HPDE6-E6E7 (cell line): ENCODE data around the gene UPK3B.
"Not testable (repeated sequence)": the region's sequence is repeated elsewhere in the genome, so short reads cannot be mapped to it uniquely, and the experiment has no call there.

Experiments used
- DNase-seq: peaks from one replicate; pipeline ENCODE4 v3.0.0; 2011; ENCODE audit warnings: missing footprints; ENCODE audit errors: extremely low spot score

UPK3B gene

DNA sequence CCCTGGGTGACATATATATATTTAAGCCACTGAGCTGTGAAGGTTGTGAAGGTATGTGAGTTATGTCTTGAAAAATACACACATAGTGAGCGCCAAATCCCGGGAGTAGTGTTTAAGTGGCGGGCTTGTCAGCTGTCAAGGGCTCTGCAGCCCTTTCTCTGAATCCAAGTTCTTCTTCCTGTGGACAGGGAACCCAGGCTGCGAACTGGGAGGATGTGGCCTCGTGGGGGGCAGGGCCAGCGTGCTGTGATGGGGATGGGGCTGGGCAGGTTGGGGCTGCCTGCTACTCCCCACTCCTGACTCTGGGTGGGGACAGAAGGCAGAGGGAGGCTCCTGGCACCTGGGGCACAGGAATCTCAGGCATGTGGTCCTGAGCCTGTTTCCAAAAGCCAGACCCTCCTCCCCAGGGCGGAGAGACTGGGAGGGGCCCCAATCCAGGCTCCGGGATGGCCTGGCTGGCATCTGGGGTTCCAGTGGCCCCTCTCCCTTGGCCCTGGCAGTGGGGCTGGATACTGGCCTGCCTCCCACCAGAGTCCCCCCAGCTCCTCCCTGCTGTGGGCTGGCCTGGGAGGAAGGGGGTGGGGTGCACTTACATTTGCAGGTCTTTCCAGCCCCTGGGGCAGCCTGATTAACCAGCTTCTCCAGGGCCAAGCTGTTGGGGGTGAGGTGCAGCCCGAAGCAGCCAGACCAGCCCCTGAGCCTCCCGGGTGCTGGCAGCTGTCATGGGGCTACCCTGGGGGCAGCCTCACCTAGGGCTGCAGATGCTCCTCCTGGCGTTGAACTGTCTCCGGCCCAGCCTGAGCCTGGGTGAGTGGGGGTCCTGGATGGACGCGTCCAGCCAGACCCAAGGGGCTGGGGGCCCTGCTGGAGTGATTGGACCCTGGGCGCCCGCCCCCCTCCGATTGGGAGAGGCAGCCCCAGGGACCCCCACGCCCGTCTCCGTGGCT is at the start of gene UPK3B:
Gene UPK3B, plus strand, starts transcription at position 622 of the 947 bp plus-strand sequence. Its CDS starts 101 bp downstream, at position 723.
- peak; percentile 54 for DNase-seq

DNA sequence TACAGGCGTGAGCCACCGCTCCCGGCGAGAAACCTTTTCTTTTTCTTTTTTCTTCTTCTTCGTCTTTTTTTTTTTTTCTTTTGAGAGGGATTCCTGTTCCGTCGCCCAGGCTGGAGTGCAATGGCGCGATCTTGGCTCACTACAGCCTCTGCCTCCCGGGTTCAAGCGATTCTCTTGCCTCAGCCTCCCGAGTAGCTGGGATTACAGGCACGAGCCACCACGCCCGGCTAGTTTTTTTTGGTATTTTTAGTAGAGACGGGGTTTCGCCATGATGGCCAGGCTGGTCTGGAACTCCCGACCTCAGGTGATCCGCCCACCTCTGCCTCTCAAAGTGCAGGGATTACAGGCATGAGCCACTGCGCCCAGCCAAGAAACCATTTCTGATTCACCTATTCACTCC is 49.6 kb upstream of the UPK3B start:
- DNase-seq = not testable (repeated sequence)

DNA sequence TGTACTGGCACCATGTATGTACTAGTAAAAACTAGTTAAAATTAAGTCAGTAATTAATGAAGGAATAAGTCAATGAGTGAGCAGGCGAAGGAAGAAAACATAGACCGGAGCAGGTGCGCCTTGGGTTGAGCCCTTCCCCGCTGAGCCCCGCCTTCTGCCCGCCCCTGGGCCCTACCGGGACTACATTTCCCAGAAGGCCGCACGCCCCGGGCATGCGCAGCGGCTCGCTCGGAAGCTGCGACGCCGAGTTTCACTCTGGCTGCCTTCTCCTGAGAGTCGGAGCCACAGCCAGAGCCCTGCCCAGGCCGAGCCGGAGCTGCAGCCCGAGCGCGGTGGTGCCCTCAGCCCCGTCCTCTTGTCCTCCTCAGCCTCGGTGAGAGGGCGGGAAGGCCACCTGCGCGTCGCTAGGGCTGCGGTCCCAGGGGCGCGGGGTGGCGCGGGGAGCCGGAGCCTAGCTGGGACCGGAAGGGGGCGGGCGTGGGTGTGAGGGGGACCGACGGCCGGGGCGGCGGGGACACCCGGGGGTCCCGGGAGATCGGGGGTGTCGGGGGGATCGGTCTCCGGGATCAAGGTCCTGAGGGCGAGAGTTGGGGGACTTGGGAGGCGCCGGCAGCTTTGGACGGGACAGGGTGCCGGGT is 48.8 kb upstream of the UPK3B start, which contains the start of gene DTX2:
Gene DTX2, plus strand, starts transcription at position 246 of the 638 bp plus-strand sequence. CDS start 18,801 bp downstream, outside the sequence.
- DNase-seq = not testable (repeated sequence)

DNA sequence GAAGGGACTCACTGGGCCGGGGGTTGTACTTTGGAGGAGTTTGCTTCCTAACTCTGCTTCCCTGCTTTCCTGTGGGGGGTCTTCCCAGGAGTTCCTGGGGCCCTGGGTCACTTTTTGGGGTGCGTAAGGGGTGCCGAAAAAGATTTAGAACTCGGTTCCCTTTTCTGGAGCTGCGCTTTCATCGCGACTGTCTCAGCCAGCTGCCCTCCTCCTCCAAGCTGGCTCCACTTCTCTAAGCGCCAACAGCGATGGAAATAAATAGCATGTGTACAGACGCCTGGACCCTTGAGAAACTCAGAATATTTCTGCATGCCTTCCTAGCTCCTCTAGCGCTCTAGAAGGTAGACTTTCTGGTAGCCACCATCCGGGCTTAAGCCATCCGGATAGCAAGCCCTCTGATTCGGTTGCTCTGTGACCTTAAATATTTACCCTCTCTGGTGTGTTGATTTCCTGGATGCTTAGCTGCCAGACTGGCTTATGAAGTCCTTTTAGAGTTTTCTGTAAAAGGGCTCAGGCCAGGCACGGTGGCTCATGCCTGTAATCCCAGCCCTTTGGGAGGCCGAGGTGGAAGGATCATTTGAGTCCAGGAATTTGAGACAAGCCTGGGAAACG is 48.0 kb upstream of the UPK3B start:
- not testable (repeated sequence) for DNase-seq

DNA sequence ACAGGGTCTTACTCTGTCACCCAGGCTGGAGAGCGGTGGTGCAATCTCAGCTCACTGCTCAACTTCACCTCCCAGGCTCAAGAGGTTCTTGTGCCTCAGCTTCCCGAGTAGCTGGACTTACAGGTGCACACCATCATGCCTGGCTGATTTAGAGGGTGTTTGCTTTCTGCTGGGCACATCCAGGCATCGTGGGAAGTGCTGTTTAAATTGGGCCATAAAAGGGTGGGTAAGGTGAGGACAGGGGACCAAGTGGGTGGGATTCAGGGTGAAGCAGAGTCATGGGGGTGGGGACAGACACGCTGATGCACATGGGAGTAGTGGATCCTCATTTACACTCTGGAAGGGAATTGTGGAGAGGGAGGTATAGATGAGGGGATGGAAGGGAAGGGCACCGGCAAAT is 45.4 kb upstream of the UPK3B start:
- DNase-seq = not testable (repeated sequence)

DNA sequence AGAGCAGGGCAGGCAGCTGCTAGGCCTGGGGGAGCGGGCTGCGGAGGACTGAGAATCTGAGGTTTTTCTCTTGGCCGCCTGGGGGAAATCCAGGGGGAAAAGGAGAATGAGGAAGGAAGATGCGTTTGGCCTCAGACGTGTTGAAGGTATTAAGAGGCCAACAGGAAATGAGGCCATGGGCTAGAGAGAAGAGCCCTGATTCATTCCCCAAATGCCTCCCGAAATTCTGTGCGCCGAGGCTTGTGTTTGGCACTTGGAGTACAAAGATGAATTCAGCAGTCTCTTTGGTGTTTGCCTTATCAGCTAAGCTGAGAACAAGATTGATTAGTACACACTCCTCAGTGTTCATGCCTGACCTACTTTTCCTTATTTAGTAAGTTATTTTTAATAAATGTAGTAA is 44.4 kb upstream of the UPK3B start:
- DNase-seq = not testable (repeated sequence)

DNA sequence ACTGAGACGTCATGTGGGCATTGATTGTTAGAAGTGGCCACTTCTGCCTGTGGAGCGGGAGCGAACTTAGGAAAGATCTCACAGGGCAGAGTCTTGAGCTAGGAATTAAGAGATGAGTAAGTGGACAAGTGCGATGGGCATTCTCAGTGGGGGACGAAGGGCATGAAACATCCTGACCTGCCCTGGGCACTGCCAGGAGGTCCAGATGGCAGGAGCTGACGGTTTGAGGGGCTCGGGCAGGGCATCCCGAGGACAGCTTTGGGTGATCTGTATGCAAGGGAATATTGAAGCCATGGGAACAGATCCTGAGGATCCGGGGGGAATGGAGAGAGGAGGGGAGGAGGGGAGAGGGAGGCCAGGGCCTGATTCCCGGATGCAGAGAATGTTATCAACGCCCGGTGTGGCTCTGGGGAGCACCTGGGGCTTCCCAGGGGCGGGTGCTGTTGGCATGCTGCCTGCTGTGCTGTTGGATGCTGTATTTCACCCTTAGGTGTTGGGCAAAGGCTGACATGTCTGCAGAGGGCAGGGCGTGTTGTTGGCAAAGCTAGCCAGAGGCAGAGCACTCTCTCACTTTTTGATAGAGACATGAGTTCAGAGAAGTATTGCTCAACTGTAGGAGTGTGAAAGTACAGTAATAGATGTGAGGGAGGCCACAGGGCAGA is 42.5 kb upstream of the UPK3B start:
- DNase-seq = peak; percentile 23

DNA sequence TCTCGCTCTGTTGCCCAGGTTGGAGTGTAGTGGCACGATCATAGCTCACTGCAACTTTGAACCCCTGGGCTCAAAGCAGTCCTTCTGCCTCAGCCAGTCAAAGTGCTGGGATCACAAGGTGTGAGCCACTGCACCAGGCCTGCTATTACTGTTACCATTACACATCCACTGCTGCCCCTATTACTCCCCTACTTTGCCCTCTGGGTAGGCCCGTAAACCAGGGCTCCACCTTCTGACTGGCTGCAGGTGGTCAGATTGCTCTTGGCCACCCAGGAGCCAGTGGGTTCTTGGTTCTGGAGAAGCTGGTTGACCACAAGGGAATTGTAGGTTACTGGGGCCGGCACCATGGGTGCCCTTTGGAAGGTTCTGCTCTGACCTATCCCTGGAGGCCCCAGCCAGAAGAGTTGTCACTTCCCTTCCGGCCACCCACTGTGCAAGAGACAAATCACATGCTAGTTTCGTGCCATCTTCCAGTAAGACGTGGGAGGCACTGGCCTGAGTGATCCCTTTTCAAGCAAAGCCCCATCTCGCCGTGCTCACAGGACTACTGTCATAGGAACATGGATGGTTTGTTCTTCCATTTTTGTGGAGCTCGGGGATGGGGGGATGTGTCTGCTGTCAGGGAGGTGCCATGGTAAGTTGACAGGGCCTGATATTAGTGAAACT is 38.7 kb upstream of the UPK3B start:
- DNase-seq = not testable (repeated sequence)

DNA sequence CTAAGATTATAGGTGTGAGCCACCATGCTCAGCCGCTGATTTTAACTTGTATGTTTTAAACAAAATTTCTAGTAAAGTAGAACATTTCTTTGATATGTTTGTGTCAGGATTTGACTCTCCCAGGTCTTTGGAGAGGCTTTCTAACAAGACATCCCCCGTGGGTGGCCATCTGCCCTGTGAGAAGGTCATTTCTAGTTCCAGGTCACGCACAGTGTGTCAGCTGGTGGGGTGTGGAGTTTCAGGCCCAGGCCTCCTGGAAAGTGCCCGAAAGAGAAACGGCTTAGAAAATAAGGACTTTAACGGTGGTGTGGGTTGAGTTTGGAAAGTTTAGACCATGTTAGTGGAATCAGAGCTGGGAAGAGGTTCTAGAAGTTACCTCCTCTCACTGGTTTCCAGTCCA is 37.3 kb upstream of the UPK3B start:
- DNase-seq = not testable (repeated sequence)

DNA sequence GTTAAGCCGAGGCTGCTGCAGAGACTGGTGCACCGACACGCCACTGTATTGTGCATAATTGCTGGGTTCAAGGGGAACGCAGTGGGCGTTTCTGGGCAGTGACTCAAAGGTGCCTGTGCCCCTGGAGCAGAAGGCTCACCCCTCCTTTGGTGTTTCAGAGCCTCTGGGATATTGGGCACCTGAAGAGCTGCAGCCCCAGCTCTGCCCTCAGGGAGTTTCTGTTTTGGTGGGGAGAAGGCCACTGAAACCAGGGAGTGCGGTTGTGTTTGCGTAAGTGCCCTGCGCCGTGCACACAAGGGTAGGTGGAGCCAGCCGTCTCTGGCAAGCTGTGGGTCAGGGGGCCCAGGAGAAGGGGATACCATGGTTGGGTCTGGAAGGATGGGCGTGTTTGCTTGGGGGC is 34.1 kb upstream of the UPK3B start:
- DNase-seq = not testable (repeated sequence)

DNA sequence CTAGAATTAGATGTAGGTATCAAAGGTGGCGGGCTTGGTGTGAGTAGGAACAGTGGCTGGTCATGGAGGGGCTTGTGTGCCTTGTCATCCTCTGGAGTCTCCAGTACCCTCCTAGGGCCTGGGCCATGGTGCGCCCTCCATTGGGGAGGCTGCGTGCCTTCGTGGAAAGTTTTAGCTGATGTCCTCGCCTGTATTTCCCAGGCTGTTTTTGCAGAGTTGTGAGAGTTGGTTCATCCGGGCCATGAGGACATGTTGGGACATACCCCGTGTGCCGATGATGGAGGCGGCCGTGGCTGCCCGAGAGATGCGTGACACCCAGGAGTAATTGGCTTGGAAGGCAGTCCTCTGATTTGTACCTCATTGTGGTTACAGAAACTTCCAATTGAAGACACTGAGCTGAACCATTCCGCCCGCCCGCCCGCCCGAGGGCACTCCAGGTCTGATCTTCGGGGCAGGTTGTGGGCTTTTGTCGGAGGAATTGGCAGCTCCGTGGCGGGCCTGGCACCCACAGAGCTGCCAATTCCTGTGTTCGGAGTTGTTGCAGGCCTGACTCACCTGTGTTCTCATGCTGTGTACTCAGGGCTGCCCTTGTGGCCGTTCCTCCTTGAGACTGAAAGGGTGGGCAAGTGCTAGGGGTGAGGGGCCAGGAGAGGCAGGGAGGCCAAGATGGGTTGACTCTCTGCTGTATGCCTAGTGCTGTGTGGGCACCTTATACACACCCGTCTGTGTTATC is 33.4 kb upstream of the UPK3B start:
- DNase-seq = not testable (repeated sequence)

DNA sequence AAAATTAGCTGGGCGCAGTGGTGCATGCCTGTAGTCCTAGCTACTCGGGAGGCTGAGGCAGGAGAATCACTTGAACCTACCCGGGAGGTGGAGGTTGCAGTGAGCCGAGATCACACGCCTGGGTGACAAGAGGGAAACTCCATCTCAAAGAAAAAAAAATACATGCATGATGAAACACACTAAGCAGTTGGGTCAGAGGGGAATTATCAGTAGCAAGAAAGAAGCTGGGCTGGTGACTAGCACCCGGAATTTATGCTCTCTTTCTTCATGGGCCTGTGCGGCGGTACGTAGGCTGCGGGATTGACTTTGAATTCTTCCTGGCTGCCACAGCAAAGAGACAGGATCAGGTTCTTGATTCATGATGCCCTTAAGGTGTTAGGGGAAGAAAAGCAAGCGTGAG is 30.7 kb upstream of the UPK3B start:
- not testable (repeated sequence) for DNase-seq

DNA sequence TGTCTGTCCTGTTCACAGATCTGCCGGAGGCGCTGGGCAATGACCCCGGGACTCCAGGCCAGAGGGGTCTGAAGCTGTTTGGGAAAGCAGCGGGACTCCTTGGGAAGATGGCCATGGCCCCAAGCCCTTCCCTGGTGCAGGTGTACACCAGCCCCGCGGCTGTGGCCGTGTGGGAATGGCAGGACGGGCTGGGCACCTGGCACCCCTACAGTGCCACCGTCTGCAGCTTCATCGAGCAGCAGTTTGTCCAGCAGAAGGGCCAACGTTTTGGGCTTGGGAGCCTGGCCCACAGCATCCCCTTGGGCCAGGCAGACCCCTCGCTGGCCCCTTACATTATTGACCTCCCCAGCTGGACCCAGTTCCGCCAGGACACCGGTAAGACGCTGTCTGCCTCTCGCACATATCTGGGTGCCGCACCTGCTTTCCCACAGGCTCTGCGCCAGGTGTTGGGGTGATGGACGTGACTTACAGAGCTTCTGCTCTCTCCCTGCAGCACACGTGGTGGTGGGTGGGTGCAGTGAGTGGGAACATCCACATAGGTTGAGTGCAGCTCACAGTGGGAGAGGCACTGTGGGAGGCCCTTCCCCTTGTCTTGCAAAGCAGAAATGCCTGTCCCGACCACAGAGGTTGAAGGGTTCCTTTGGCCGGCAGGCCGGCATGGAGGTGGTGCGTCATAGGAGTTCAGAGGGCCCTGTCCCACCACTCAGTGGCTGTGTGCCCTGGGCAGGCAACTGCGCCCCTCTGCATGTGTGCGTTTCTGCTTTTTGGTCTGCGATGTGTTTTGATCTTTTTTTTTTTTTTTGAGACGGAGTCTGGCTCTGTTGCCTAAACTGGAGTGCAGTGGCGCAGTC is 29.7 kb upstream of the UPK3B start:
- DNase-seq = not testable (repeated sequence)

DNA sequence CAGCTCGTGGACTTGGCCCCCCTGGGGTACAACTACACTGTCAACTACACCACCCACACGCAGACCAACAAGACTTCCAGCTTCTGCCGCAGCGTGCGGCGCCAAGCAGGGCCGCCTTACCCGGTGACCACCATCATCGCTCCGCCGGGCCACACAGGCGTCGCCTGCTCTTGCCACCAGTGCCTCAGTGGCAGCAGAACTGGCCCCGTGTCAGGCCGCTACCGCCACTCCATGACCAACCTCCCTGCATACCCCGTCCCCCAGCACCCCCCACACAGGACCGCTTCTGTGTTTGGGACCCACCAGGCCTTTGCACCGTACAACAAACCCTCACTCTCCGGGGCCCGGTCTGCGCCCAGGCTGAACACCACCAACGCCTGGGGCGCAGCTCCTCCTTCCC is 27.7 kb upstream of the UPK3B start:
- DNase-seq = not testable (repeated sequence)

DNA sequence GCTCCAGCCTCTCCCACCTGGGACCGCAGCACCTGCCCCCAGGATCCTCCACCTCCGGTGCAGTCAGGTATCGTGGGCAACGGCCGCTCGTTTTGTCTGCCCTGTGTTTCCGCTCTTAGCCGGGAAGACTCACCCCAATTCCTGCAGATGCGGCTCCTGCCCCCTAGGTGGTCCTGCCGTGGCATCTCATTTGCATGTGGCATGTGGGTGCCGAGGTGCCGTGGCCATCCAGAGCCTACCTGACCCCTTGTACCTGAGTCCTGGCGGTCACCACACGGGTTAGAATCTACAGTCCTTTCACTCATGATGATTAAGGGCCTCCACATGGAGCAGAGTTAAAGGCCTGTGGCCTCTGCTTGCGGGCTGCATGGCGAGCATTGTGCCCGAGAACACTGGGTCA is 27.3 kb upstream of the UPK3B start:
- DNase-seq = not testable (repeated sequence)

DNA sequence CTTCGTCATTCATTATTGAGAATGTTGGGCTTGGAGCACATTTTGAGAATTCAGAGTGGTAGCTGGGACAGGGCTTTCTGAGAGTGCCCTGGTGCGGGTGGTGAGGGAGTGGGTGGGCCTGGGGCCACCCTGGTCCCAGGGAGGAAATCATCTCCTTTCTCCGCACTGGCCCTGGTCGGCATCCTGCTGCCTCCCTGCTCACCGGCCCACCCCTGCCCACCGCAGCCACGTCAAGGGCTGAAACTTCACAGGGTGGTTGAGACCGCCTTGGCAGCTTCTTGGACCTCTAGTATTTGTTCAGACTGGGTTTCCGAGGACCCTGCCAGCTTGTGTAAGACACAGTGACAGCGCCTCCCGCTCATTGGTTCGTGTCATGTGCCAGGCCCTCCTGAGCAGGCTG is 25.9 kb upstream of the UPK3B start:
- not testable (repeated sequence) for DNase-seq

DNA sequence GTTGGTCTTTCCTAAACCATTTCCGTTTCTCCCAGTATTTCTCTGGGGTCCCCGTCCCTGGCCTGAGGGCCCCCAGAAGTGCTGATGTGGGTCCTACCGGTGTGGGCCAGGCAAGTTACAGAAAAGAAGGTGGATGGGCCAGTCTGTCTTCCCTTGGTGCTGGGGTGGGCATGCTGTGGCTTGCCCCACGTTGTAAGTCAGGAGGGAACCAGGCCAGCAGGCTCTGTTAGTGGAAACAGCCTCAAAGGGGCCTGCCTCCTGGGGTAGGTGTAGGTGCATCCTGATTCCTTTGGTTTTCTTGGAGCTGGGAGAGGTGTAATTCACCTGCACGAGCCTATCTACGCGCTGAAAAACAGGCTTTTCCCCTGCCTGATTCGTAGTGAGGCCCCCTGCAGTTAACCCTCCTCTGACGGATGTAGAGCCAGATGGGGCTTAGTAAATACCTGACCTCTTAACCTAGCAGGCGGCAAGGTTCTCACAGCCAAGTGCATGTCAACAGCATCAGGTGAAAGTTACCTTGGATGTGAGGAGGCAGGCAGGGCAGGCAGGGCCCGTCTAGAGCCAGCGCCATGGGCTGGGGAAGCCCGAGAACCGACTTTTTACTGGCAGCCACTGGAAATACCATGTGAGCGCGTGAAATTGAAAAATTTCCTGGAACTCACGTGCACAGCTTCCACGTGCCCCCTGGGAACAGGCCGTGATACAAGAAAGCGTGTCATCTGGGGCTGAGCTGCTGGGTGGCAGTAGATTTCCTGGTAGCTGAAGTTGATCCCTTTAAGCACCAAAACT is 24.3 kb upstream of the UPK3B start:
- not testable (repeated sequence) for DNase-seq

DNA sequence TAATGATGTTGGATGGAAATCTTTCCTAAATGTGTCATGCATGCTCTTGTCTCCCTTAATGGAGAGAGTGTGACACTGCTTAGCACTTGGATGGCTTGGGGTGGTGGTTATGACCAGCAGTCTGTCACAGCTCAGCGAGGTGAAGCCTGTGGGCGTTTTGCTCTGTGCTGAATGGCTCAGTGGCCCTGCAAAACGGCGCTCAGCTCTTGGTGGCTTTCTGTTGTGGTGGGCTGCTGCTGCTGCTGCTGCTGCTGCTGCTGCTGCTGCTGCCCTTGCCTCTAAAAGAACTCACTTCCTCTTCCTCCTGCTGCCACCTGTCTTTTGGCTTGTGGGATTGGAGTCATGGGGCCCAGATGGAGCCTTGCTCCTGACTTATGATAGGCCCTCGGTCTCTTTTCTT is 23.7 kb upstream of the UPK3B start:
- DNase-seq = not testable (repeated sequence)

DNA sequence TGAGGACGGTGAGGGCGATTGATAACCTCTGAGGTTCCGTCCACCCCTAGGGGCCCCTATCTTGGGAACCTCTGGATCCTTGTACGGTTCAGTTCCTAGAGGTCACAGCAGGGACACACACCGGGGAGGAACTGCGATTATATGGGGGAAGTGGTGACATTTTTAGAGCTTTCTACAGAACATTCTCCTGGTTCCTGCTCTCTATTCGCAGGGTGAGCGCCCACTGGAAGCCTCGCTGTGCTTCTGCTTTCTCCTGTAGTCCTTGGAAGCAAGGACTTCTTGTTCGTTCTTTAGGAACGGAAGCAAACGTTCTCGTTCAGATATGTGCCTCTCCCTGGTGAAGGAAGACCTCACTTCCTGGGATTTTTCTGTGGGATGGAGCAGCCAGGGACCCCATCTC is 22.4 kb upstream of the UPK3B start:
- not testable (repeated sequence) for DNase-seq
